Activated CD4-positive, alpha-beta T cell treated with anti-CD3 and anti-CD28 coated beads, Interleukin-2, amount 50 U/mL, for 48 hours (primary cell): ENCODE measurements around the gene TFEB.

Source experiments
- DNase-seq, 2 experiments: peaks; one replicate each; pipeline ENCODE4 v3.0.0-alpha.2; 2020

Gene TFEB

GRCh38 chr6:41648070-41648585 is 87.3 kb downstream of the TFEB start:
- no peak for DNase-seq

- no peak for DNase-seq
Observed at GRCh38 chr6:41647061-41647511, 88.3 kb downstream of the TFEB start.

GRCh38 chr6:41646026-41646795 is 89.2 kb downstream of the TFEB start:
- no peak for DNase-seq

GRCh38 chr6:41645007-41645618 is 90.3 kb downstream of the TFEB start:
- no peak for DNase-seq

GRCh38 chr6:41644297-41644879 is 91.0 kb downstream of the TFEB start:
- no peak for DNase-seq

GRCh38 chr6:41643899-41644269 is 91.5 kb downstream of the TFEB start:
- no peak for DNase-seq

- DNase-seq = no peak
Observed at GRCh38 chr6:41642960-41643898, 92.2 kb downstream of the TFEB start.

GRCh38 chr6:41642090-41642959 is 93.1 kb downstream of the TFEB start:
- DNase-seq = no peak

GRCh38 chr6:41641352-41641925 is 94.0 kb downstream of the TFEB start:
- no peak for DNase-seq

GRCh38 chr6:41640426-41640825 is 95.0 kb downstream of the TFEB start:
- DNase-seq = no peak

- DNase-seq = no peak
Observed at GRCh38 chr6:41639809-41640371, 95.5 kb downstream of the TFEB start.

- DNase-seq = no peak
Observed at GRCh38 chr6:41638935-41639808, 96.2 kb downstream of the TFEB start.

- DNase-seq = no peak
Observed at GRCh38 chr6:41638002-41638934, 97.1 kb downstream of the TFEB start, which contains the start of gene MDFI. TSS of gene MDFI (plus strand) at chr6:41638468. CDS start at chr6:41638750, 282 bp downstream.

- DNase-seq = no peak
Observed at GRCh38 chr6:41637194-41638001, 98.0 kb downstream of the TFEB start.

- no peak for DNase-seq
Observed at GRCh38 chr6:41636833-41637193, 98.6 kb downstream of the TFEB start.

GRCh38 chr6:41635365-41635764 is 100.0 kb downstream of the TFEB start:
- no peak for DNase-seq

- DNase-seq = no peak
Observed at GRCh38 chr6:41634657-41635056, 100.8 kb downstream of the TFEB start.
